ENCODE data around the gene VEGFA.

DNA sequence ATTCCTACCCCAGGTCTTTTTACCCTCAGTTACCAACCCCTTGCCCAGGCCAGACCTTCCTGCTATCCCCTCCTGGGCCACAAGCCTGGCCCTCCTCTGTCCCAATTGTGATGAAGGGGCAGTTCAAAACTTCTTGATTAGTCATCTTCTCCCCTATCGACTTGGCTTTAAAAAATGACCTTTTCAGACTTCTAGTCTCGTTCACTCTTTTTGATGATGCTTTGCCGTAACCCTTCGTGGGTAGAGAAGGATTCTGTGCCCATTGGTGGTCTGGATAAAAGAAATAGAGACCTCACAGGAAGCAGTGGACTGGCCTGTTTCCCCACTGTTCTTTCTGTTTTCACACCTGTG, 5.5 kb downstream of the VEGFA start:
- TF ChIP-seq POLR2AphosphoS5 (IDR thresholded peaks at IDR 0.05; ENCODE audit: low read depth, low read length), result no peak
- TF ChIP-seq POLR2A (IDR thresholded peaks at IDR 0.05; ENCODE audit: low read depth, low read length), result no peak

All from GM12891 (cell line).